Activated T-cell treated with anti-CD3 and anti-CD28 coated beads, Interleukin-2, amount 50 U/mL, for 4 hours (primary cell): Measurements from ENCODE around the gene GPR139. TPM values are rescaled to one million over a fixed set of nuclear protein-coding genes. Genes with fewer than 3 reads are reported as not detected.

Source experiments
- ATAC-seq, 2 donors: fragments of 200-7000 bp; cut with Tn5 transposase; one replicate each; pipeline ENCODE4 v1.10.0; 2021
- DNase-seq: peaks from one replicate; pipeline ENCODE4 v3.0.0-alpha.2; 2020
- H3K27me3 Mint-ChIP-seq: one replicate; pipeline ENCODE4 v1.8.0; 2021; ENCODE audit warnings: low read depth, mixed read lengths
- H3K36me3 Mint-ChIP-seq: one replicate; pipeline ENCODE4 v1.8.0; 2022; ENCODE audit warnings: mixed read lengths; ENCODE audit not compliant: insufficient read depth
- H3K4me1 Mint-ChIP-seq: one replicate; pipeline ENCODE4 v1.8.0; 2021; ENCODE audit warnings: low read depth, mixed read lengths
- H3K4me3 Mint-ChIP-seq: one replicate; pipeline ENCODE4 v1.8.0; 2021; ENCODE audit warnings: mild to moderate bottlenecking, moderate library complexity, mixed read lengths
- H3K9me3 Mint-ChIP-seq: one replicate; pipeline ENCODE4 v1.8.0; 2021; ENCODE audit warnings: mixed read lengths
- total RNA-seq, 3 donors: library from RNA; stranded (reverse); gene quantifications; one replicate each; pipeline ENCODE4 v1.2.1, GENCODE V29; 2021

Gene GPR139
- total RNA-seq, 3 donors from 2014 or later: not detected

- Mint-ChIP-seq H3K36me3 (no peaks in the 10 kb centered on the region), H3K27me3 (peaks cover 4% of the 10 kb centered on the region), H3K4me1 (no peaks in the 10 kb centered on the region), H3K9me3 (no peaks in the 10 kb centered on the region), H3K4me3 (no peak overlapping the region)
- no peak for DNase-seq
- ATAC-seq: no peak
These were observed 89.6 kb downstream of the GPR139 start for GRCh38 chr16:19984135-19984534.

Other genes starting within 250 kb of the GPR139 start
- gene GPRC5B, start 189.0 kb downstream of the GPR139 start, total RNA-seq: under 1 TPM; 0.27 to 0.66 (median 0.40) TPM